RCC 7860 (cell line): ENCODE results near the gene CARF.

Experiments used
- DNase-seq: peaks from one replicate; pipeline ENCODE4 v3.0.0-alpha.2; 2015; ENCODE audit warnings: low spot score
- FAIRE-seq: peaks from 2 replicates; lab custom pipeline; 2012; peaks lifted over from hg19 to GRCh38; lab: Jason Lieb, UNC

Gene CARF

GRCh38 chr2:203014456-203015199 is 102.6 kb downstream of the CARF start, which contains the start of gene NBEAL1:
NBEAL1 (plus strand) TSS chr2:203014875; CDS start chr2:203016385, 1,510 bp downstream.
- FAIRE-seq: peak; percentile 91
- DNase-seq: peak; percentile 96

DNA sequence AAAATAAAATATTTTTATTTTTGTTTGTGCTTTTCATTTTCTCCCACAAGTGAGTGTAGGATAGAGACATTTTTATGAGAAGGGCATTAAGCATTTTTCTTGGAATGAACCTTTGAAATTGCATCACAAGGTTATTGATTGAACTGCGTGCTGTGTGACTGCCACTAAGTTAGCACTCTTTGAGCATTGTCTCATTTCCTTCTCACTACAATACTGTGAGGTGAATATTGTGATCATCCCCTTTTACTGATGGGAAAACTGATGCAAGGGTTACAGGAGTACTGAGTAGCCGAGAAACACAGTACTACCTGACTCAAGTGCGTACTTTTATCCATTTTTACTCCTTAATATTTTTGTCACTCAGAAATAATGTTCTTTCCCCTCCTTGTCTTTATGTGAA is 104.6 kb downstream of the CARF start:
- DNase-seq (no peak), FAIRE-seq (no peak)

GRCh38 chr2:203018181-203018580 is 106.1 kb downstream of the CARF start:
- DNase-seq (no peak), FAIRE-seq (no peak)

GRCh38 chr2:203019142-203019541 is 107.1 kb downstream of the CARF start:
- FAIRE-seq (no peak), DNase-seq (no peak)

DNA sequence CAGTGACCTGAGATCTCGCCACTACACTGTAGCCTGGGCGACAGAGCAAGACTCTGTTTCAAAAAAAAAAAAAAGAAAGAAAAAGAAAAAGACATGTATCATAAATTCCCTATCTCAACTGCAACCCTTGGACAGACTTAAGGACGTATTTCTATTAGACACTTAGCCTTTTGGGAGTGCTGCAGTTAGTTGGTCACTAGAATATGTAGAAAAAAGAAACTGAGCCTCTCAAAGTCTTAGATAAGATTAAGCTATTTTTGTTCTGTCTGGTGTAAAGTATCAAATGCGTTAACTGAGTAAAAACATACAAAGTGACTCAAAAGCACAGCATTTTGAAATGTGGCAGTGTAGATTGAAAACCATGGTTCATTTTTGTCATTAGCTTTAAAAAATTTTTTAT is 109.9 kb downstream of the CARF start:
- no peak for DNase-seq

GRCh38 chr2:203022751-203023150 is 110.7 kb downstream of the CARF start:
- FAIRE-seq: peak; percentile 8
- DNase-seq: no peak

More for the DNA sequence above, 109.9 kb downstream of the CARF start:
- no peak for FAIRE-seq

DNA sequence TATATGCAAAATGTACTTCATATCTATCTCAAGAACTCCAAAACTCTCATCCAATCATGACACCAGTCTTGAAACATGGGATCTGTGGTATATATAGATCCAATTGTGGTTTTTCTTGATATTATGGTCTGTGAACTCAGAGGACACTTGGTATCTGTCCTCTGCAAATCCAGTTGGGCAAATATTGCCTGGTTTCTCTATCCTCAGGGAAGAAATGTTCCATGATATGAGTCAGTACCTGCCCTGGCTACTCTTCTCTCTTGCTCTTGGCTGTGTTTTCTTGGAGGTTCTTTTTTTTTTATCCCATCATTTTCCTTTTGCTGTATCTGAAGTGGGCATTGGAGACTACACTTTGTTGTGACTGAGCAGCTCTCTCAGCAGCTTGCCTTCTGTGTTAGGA is 113.5 kb downstream of the CARF start:
- no peak for FAIRE-seq
- no peak for DNase-seq

DNA sequence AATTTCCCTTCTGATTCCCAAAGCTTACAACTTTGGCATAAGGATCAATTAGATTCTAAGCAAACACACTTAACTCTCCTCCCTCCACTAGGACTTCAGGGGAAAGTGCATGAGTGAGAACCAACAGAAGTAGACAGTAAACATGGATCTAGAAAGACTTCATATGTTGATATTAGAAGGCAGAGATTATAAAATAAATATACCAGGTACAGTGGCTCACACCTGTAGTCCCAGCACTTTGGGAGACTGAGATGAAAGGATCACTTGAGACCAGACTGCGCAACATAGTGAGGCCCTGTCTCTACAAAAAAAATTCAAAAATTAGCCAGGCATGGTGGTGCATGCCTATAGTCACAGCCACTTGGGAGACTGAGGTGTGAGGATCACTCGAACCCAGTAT is 118.5 kb downstream of the CARF start:
- DNase-seq (no peak), FAIRE-seq (no peak)

DNA sequence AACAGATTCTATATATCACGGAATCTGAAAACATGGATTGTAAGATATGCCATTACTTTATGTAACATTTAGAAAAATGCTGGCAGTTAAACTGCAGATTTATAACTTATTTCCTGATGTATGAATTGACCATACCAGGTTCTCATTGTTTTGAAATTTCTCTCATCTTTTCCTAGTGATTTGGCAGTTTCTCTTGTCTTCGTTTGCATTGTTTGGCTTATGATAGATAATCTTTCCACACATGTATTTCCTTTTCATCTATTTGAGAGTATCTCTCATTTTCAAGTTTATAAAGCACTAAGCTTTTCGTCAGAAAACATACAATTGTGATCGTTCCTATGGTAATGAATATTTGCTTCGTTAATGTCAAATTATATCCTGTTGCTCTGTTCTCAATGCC is 118.9 kb downstream of the CARF start:
- FAIRE-seq (no peak), DNase-seq (no peak)

DNA sequence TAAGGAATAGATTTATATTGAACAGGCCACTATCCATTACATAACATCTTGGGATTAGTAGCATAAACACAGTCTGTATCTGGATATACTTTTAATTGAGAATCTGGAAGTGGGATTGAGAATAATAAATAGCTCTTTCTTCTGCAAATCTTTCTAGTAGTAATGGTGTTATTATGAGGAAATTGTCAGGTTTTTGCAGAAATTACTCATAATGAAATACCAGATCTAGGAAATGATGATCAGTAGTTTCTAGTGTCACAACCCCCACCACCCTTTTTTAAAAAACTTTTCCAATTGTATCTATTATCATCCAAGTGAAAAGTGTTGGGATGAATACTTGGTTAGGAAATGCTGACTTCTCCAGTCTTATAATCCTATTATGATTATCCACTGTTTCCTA is 121.3 kb downstream of the CARF start:
- DNase-seq (no peak), FAIRE-seq (no peak)

- no peak for DNase-seq
- FAIRE-seq: no peak
Measured at GRCh38 chr2:203035879-203036470, 123.9 kb downstream of the CARF start.
